Prostate gland (tissue), 2 donors: ENCODE results near the gene AHCYL2.

ENCODE experiments used
- POLR2A ChIP-seq: fragments of 450-650 bp; IDR thresholded peaks from one replicate; pipeline ENCODE4 v1.6.1; 2016; ENCODE audit warnings: antibody characterized with exemption, mild to moderate bottlenecking
- POLR2AphosphoS5 ChIP-seq: sonication (generic); formaldehyde crosslinking; IDR thresholded peaks from one replicate; pipeline ENCODE4 v1.6.1; 2017; ENCODE audit warnings: antibody characterized with exemption
- TF ChIP-seq, protein P1 (sequence below), 4 experiments: fragments of 200-600 bp in 2 of 4; fragments of 450-650 bp in 2 of 4; sonication (generic) in 2 of 4; IDR thresholded peaks; 1 replicate in 3 of 4; 2 replicates in 1 of 4; pipeline ENCODE4 v1.5.1; 2016 to 2019; ENCODE audit warnings: antibody characterized with exemption in 4 of 4, mild to moderate bottlenecking in 2 of 4, moderate library complexity in 2 of 4

DNA sequence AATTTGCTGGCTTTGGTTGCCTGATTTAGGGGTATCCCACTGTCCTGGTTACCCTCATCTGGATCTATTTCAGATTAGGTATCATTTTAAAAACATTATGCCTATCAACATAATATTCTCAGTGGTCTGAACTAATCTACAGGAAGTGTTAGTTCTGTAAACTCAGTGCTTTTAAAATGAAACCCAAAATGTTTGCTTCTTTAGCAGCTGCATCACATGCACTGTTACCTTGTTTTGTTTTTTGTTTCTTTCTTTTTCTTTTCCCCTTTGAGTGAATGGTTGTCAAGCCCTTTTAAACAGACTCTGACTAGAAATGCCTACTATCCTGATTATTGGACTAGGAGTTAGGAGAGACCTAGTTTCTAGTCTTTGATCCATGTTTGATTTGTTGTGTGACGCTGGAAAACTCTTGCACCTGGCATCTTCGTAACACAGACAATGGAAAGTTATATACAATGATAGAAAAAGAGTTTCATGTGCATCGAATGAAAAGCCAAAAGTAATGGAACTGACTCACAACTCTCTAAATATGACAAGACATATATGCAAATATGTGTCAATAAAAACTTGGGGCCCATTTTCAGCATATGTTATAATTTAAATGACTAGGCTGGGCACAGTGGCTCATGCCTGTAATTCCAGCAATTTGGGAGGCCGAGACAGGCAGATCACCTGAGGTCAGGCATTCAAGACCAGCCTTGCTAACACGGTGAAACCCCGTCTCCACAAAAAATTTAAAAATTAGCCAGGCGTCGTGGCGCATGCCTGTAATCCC lies 157.1 kb downstream of the AHCYL2 start:
- TF ChIP-seq, protein P1, sequence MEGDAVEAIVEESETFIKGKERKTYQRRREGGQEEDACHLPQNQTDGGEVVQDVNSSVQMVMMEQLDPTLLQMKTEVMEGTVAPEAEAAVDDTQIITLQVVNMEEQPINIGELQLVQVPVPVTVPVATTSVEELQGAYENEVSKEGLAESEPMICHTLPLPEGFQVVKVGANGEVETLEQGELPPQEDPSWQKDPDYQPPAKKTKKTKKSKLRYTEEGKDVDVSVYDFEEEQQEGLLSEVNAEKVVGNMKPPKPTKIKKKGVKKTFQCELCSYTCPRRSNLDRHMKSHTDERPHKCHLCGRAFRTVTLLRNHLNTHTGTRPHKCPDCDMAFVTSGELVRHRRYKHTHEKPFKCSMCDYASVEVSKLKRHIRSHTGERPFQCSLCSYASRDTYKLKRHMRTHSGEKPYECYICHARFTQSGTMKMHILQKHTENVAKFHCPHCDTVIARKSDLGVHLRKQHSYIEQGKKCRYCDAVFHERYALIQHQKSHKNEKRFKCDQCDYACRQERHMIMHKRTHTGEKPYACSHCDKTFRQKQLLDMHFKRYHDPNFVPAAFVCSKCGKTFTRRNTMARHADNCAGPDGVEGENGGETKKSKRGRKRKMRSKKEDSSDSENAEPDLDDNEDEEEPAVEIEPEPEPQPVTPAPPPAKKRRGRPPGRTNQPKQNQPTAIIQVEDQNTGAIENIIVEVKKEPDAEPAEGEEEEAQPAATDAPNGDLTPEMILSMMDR (IDR thresholded peaks at IDR 0.05), result no peak
- TF ChIP-seq POLR2AphosphoS5 (no peak), POLR2A (no peak)
